K562 (cell line): ENCODE data around the gene PEBP1.

Source experiments
- JUND ChIP-seq, 2 experiments: IDR thresholded peaks; 2 replicates in 1 of 2; 3 replicates in 1 of 2; pipeline ENCODE4 v1.6.1; 2011; ENCODE audit warnings: borderline replicate concordance in 2 of 2, low read depth in 2 of 2, low read length in 2 of 2, improper control_type of control experiment in 1 of 2, missing biosample characterization in 1 of 2, missing genetic modification characterization in 1 of 2, missing genetic modification reagents in 1 of 2
- MTA1 ChIP-seq: fragments of 450-650 bp; IDR thresholded peaks from 2 replicates; pipeline ENCODE4 v1.6.1; 2017; ENCODE audit warnings: borderline replicate concordance
- PHB2 ChIP-seq: fragments of 450-650 bp; IDR thresholded peaks from 2 replicates; pipeline ENCODE4 v1.6.1; 2017; ENCODE audit warnings: low read depth
- POLR2AphosphoS5 ChIP-seq: IDR thresholded peaks from 2 replicates; pipeline ENCODE4 v1.6.1; 2011; ENCODE audit warnings: mild to moderate bottlenecking, low read depth, low read length, moderate library complexity; ENCODE audit not compliant: control insufficient read depth, insufficient read depth
- SP2 ChIP-seq: IDR thresholded peaks from 2 replicates; pipeline ENCODE4 v1.6.1; 2011; ENCODE audit warnings: mild to moderate bottlenecking, low read depth, low read length, moderate library complexity; ENCODE audit not compliant: poor library complexity, severe bottlenecking; ENCODE audit errors: extremely low read depth
- YY1 ChIP-seq, 3 experiments: IDR thresholded peaks; 2 replicates each; pipeline ENCODE4 v1.6.1; 2011; ENCODE audit warnings: low read length in 2 of 3, mild to moderate bottlenecking in 2 of 3, moderate library complexity in 2 of 3, borderline replicate concordance in 1 of 3, control low read depth in 1 of 3, low read depth in 1 of 3; ENCODE audit not compliant: insufficient read depth in 3 of 3, insufficient replicate concordance in 2 of 3, control insufficient read depth in 1 of 3, insufficient read length in 1 of 3; ENCODE audit errors: extremely low read depth in 1 of 3
- ZNF232 ChIP-seq: sonication (generic); formaldehyde crosslinking; IDR thresholded peaks from 2 replicates; pipeline ENCODE4 v1.8.0; 2022; ENCODE audit warnings: mild to moderate bottlenecking, missing genetic modification reagents
- TF ChIP-seq, protein P1 (sequence below), 3 experiments: IDR thresholded peaks in 2 of 3; conservative IDR thresholded peaks in 1 of 3; 2 replicates each; pipeline ENCODE4 v1.5.1; 2011 to 2012; ENCODE audit warnings: low read length in 3 of 3, mild to moderate bottlenecking in 3 of 3, control low read depth in 2 of 3, improper control_type of control experiment in 1 of 3, inconsistent platforms in 1 of 3, low read depth in 1 of 3, mixed read lengths in 1 of 3, moderate library complexity in 1 of 3; ENCODE audit not compliant: insufficient read depth in 2 of 3
- TF ChIP-seq, protein P2 (sequence below), 2 experiments: fragments of 450-650 bp in 1 of 2; IDR thresholded peaks; 2 replicates each; pipeline ENCODE4 v1.6.1; 2011 to 2017; ENCODE audit warnings: low read depth in 2 of 2, antibody characterized with exemption in 1 of 2, borderline replicate concordance in 1 of 2, low read length in 1 of 2, mild to moderate bottlenecking in 1 of 2, mixed read lengths in 1 of 2; ENCODE audit not compliant: control insufficient read depth in 1 of 2
- TF ChIP-seq, protein P3 (sequence below): sonication (generic); formaldehyde crosslinking; IDR thresholded peaks from 2 replicates; pipeline ENCODE4 v1.8.0; 2022; ENCODE audit warnings: mild to moderate bottlenecking, missing genetic modification reagents, borderline replicate concordance
- TF ChIP-seq, protein P4 (sequence below): IDR thresholded peaks from 3 replicates; pipeline ENCODE4 v1.6.1; 2011; ENCODE audit warnings: borderline replicate concordance, mild to moderate bottlenecking, moderate library complexity; ENCODE audit not compliant: insufficient read length; ENCODE audit errors: extremely low read depth

DNA sequence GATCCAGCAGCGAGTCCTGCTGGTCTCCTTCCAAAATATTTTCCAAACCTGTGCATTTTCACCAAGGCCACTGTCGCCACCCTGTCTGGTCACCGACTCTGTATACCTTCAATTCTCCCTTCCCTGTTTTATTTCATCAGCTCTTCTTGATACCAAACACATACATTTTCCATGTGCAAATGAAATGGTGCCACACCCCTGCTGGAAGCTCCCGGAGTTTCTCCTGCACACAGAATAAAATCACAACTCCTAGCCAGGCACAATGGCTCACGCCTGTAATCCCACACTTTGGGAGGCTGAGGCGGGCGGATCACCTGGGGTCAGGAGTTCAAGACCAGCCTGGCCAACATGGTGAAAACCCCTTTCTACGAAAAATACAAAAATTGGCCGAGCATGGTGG is 46.1 kb upstream of the PEBP1 start:
- TF ChIP-seq MTA1 (no peak), POLR2AphosphoS5 (no peak), YY1 (IDR thresholded peaks at IDR 0.05; ENCODE audit: borderline replicate concordance in 1 of 3, control insufficient read depth in 1 of 3, extremely low read depth in 1 of 3, insufficient read depth in 3 of 3, insufficient read length in 1 of 3, insufficient replicate concordance in 2 of 3, low read depth in 1 of 3, low read length in 2 of 3) (no peak), SP2 (no peak), ZNF232 (no peak), PHB2 (no peak), JUND (IDR thresholded peaks at IDR 0.05; ENCODE audit: borderline replicate concordance, low read depth, low read length) (no peak), JUND (tag; IDR thresholded peaks at IDR 0.05; ENCODE audit: borderline replicate concordance, low read depth, low read length) (no peak)
- TF ChIP-seq, protein P1, sequence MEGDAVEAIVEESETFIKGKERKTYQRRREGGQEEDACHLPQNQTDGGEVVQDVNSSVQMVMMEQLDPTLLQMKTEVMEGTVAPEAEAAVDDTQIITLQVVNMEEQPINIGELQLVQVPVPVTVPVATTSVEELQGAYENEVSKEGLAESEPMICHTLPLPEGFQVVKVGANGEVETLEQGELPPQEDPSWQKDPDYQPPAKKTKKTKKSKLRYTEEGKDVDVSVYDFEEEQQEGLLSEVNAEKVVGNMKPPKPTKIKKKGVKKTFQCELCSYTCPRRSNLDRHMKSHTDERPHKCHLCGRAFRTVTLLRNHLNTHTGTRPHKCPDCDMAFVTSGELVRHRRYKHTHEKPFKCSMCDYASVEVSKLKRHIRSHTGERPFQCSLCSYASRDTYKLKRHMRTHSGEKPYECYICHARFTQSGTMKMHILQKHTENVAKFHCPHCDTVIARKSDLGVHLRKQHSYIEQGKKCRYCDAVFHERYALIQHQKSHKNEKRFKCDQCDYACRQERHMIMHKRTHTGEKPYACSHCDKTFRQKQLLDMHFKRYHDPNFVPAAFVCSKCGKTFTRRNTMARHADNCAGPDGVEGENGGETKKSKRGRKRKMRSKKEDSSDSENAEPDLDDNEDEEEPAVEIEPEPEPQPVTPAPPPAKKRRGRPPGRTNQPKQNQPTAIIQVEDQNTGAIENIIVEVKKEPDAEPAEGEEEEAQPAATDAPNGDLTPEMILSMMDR (IDR thresholded peaks at IDR 0.05 in 2 of 3, conservative IDR thresholded peaks at IDR 0.05 in 1 of 3; ENCODE audit: insufficient read depth in 2 of 3, low read depth in 1 of 3, low read length in 3 of 3), result no peak
- TF ChIP-seq, protein P2, sequence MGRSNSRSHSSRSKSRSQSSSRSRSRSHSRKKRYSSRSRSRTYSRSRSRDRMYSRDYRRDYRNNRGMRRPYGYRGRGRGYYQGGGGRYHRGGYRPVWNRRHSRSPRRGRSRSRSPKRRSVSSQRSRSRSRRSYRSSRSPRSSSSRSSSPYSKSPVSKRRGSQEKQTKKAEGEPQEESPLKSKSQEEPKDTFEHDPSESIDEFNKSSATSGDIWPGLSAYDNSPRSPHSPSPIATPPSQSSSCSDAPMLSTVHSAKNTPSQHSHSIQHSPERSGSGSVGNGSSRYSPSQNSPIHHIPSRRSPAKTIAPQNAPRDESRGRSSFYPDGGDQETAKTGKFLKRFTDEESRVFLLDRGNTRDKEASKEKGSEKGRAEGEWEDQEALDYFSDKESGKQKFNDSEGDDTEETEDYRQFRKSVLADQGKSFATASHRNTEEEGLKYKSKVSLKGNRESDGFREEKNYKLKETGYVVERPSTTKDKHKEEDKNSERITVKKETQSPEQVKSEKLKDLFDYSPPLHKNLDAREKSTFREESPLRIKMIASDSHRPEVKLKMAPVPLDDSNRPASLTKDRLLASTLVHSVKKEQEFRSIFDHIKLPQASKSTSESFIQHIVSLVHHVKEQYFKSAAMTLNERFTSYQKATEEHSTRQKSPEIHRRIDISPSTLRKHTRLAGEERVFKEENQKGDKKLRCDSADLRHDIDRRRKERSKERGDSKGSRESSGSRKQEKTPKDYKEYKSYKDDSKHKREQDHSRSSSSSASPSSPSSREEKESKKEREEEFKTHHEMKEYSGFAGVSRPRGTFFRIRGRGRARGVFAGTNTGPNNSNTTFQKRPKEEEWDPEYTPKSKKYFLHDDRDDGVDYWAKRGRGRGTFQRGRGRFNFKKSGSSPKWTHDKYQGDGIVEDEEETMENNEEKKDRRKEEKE (IDR thresholded peaks at IDR 0.05; ENCODE audit: borderline replicate concordance in 1 of 2, control insufficient read depth in 1 of 2, low read depth in 2 of 2, low read length in 1 of 2), result no peak
- TF ChIP-seq, protein P3, sequence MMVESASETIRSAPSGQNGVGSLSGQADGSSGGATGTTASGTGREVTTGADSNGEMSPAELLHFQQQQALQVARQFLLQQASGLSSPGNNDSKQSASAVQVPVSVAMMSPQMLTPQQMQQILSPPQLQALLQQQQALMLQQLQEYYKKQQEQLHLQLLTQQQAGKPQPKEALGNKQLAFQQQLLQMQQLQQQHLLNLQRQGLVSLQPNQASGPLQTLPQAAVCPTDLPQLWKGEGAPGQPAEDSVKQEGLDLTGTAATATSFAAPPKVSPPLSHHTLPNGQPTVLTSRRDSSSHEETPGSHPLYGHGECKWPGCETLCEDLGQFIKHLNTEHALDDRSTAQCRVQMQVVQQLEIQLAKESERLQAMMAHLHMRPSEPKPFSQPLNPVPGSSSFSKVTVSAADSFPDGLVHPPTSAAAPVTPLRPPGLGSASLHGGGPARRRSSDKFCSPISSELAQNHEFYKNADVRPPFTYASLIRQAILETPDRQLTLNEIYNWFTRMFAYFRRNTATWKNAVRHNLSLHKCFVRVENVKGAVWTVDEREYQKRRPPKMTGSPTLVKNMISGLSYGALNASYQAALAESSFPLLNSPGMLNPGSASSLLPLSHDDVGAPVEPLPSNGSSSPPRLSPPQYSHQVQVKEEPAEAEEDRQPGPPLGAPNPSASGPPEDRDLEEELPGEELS (CRISPR knock-in tag), result no peak
- TF ChIP-seq, protein P4, sequence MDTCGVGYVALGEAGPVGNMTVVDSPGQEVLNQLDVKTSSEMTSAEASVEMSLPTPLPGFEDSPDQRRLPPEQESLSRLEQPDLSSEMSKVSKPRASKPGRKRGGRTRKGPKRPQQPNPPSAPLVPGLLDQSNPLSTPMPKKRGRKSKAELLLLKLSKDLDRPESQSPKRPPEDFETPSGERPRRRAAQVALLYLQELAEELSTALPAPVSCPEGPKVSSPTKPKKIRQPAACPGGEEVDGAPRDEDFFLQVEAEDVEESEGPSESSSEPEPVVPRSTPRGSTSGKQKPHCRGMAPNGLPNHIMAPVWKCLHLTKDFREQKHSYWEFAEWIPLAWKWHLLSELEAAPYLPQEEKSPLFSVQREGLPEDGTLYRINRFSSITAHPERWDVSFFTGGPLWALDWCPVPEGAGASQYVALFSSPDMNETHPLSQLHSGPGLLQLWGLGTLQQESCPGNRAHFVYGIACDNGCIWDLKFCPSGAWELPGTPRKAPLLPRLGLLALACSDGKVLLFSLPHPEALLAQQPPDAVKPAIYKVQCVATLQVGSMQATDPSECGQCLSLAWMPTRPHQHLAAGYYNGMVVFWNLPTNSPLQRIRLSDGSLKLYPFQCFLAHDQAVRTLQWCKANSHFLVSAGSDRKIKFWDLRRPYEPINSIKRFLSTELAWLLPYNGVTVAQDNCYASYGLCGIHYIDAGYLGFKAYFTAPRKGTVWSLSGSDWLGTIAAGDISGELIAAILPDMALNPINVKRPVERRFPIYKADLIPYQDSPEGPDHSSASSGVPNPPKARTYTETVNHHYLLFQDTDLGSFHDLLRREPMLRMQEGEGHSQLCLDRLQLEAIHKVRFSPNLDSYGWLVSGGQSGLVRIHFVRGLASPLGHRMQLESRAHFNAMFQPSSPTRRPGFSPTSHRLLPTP, result no peak
